Fibroblast of peridontal ligament (primary cell): ENCODE results near the gene GTPBP6.
"Not testable (repeated sequence)": the region's sequence is repeated elsewhere in the genome, so short reads cannot be mapped to it uniquely, and the experiment has no call there.

Source experiments
- DNase-seq: peaks from one replicate; pipeline ENCODE4 v3.0.0-alpha.2; 2010; ENCODE audit errors: extremely low read depth

GTPBP6 gene

GRCh38 chrX:352181-352580 lies 33.6 kb upstream of the GTPBP6 start:
- DNase-seq: no peak

GRCh38 chrX:351736-352135 lies 33.1 kb upstream of the GTPBP6 start:
- DNase-seq: no peak

- DNase-seq: not testable (repeated sequence)
Observed at GRCh38 chrX:351324-351641, 32.7 kb upstream of the GTPBP6 start.

- no peak for DNase-seq
Observed at GRCh38 chrX:350534-351323, 32.1 kb upstream of the GTPBP6 start.

GRCh38 chrX:350148-350533 lies 31.5 kb upstream of the GTPBP6 start:
- DNase-seq: no peak

GRCh38 chrX:349702-350101 lies 31.1 kb upstream of the GTPBP6 start:
- DNase-seq: no peak

- DNase-seq: no peak
Observed at GRCh38 chrX:349196-349595, 30.6 kb upstream of the GTPBP6 start.

- no peak for DNase-seq
Observed at GRCh38 chrX:348461-349117, 30.0 kb upstream of the GTPBP6 start.

GRCh38 chrX:347351-348117 lies 28.9 kb upstream of the GTPBP6 start:
- no peak for DNase-seq

GRCh38 chrX:346034-346813 lies 27.6 kb upstream of the GTPBP6 start:
- DNase-seq: no peak

- no peak for DNase-seq
Observed at GRCh38 chrX:345020-345925, 26.7 kb upstream of the GTPBP6 start.

- no peak for DNase-seq
Observed at GRCh38 chrX:344371-344901, 25.8 kb upstream of the GTPBP6 start.

- DNase-seq: no peak
Observed at GRCh38 chrX:341541-342101, 23.0 kb upstream of the GTPBP6 start.

- DNase-seq: no peak
Observed at GRCh38 chrX:340641-341423, 22.2 kb upstream of the GTPBP6 start.

- no peak for DNase-seq
Observed at GRCh38 chrX:340121-340520, 21.5 kb upstream of the GTPBP6 start.

- DNase-seq: no peak
Observed at GRCh38 chrX:338836-339400, 20.3 kb upstream of the GTPBP6 start.

GRCh38 chrX:338281-338835 lies 19.8 kb upstream of the GTPBP6 start:
- DNase-seq: no peak

GRCh38 chrX:337331-337831 lies 18.8 kb upstream of the GTPBP6 start:
- no peak for DNase-seq

GRCh38 chrX:336227-336626 lies 17.6 kb upstream of the GTPBP6 start:
- DNase-seq: no peak
